ENCODE data around the gene RNASEH2A. TPM values are rescaled to one million over a fixed set of nuclear protein-coding genes. Genes with fewer than 3 reads are reported as not detected.

Gene RNASEH2A
- total RNA-seq, 1 donor from 2014 or later: 8.8 TPM

DNA sequence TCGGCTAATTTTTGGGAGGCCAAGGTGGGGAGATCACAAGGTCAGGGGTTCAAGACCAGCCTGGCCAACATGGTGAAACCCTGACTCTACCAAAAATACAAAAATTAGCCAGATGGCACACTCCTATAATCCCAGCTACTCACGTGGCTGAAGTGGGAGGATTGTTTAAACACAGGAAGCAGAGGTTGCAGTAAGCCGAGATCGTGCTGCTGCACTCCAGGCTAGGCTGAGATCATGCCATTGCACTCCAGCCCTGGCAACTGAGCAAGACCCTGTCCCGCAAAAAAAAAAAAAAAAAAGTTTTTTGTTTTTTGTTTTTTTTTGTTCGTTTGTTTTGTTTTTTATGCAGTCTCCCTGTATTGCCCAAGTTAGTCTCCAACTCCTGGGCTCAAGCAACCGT, 53.2 kb downstream of the RNASEH2A start:
- no peak for DNase-seq (ENCODE audit: low spot score)

Other genes with a start within 250 kb of the RNASEH2A start
- 12.1 TPM for gene ZNF490, start 195.8 kb upstream of the RNASEH2A start, total RNA-seq
- 40.9 TPM for gene ZNF791, start 195.7 kb upstream of the RNASEH2A start, total RNA-seq
- gene MAN2B1, start 139.8 kb upstream of the RNASEH2A start, total RNA-seq: 85.1 TPM
- gene WDR83, start 139.8 kb upstream of the RNASEH2A start, total RNA-seq: 11.0 TPM
- 79.7 TPM for gene DHPS, start 124.7 kb upstream of the RNASEH2A start, total RNA-seq
- gene GNG14, start 118.6 kb upstream of the RNASEH2A start, total RNA-seq: not detected
- gene FBXW9, start 110.0 kb upstream of the RNASEH2A start, total RNA-seq: 8.7 TPM
- 111 TPM for gene TNPO2, start 82.7 kb upstream of the RNASEH2A start, total RNA-seq
- 132 TPM for gene TRIR, start 71.9 kb upstream of the RNASEH2A start, total RNA-seq
- gene GET3, start 69.1 kb upstream of the RNASEH2A start, total RNA-seq: 55.6 TPM
- gene BEST2, start 54.8 kb upstream of the RNASEH2A start, total RNA-seq: not detected
- gene HOOK2, start 31.0 kb upstream of the RNASEH2A start, total RNA-seq: 79.0 TPM
- gene JUNB, start 15.1 kb upstream of the RNASEH2A start, total RNA-seq: 191 TPM
- gene PRDX2, start 4.8 kb upstream of the RNASEH2A start, total RNA-seq: 196 TPM
- 4.4 TPM for gene THSD8, start 4.5 kb upstream of the RNASEH2A start, total RNA-seq
- not detected for gene RTBDN, start 28.0 kb downstream of the RNASEH2A start, total RNA-seq
- 0.36 TPM for gene MAST1, start 31.9 kb downstream of the RNASEH2A start, total RNA-seq
- gene DNASE2, start 74.9 kb downstream of the RNASEH2A start, total RNA-seq: 42.2 TPM
- not detected for gene KLF1, start 80.6 kb downstream of the RNASEH2A start, total RNA-seq
- 35.6 TPM for gene GCDH, start 84.6 kb downstream of the RNASEH2A start, total RNA-seq
- 0.52 TPM for gene SYCE2, start 112.7 kb downstream of the RNASEH2A start, total RNA-seq
- 60.9 TPM for gene FARSA, start 127.1 kb downstream of the RNASEH2A start, total RNA-seq
- 643 TPM for gene CALR, start 132.0 kb downstream of the RNASEH2A start, total RNA-seq
- gene RAD23A, start 139.3 kb downstream of the RNASEH2A start, total RNA-seq: 96.5 TPM
- 12.4 TPM for gene GADD45GIP1, start 150.6 kb downstream of the RNASEH2A start, total RNA-seq
- not detected for gene DAND5, start 163.0 kb downstream of the RNASEH2A start, total RNA-seq
- gene NFIX, start 188.9 kb downstream of the RNASEH2A start, total RNA-seq: 91.7 TPM